ENCODE measurements around the gene DLG2.

DNA sequence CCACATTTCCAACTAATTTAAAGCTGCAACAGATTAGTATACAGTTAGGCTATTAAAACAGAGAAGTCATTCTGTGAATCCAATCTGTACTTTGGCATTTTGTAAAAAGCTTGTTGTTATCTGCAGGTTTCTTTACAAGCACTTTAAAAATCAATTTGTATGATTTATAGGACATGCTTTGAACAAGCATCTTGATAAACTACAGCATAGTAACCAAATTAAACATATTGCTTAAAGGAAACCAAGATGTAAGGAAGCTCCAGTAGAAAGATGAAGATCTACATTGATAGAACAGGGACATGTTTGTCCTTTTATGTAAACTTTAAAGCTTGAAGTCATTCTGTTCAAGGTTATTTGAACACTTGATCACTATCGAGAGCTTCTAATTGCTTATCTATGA lies 1842.7 kb downstream of the DLG2 start:
- no peak for TF ChIP-seq EZH2 (IDR thresholded peaks at IDR 0.05; ENCODE audit: borderline replicate concordance, low read depth, low read length)
- TF ChIP-seq, protein P1, sequence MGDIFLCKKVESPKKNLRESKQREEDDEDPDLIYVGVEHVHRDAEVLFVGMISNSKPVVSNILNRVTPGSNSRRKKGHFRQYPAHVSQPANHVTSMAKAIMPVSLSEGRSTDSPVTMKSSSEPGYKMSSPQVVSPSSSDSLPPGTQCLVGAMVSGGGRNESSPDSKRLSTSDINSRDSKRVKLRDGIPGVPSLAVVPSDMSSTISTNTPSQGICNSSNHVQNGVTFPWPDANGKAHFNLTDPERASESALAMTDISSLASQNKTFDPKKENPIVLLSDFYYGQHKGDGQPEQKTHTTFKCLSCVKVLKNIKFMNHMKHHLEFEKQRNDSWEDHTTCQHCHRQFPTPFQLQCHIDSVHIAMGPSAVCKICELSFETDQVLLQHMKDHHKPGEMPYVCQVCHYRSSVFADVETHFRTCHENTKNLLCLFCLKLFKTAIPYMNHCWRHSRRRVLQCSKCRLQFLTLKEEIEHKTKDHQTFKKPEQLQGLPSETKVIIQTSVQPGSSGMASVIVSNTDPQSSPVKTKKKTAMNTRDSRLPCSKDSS (IDR thresholded peaks at IDR 0.05; ENCODE audit: low read depth, partially characterized antibody), result no peak
- no peak for TF ChIP-seq MTA1 (IDR thresholded peaks at IDR 0.05; ENCODE audit: borderline replicate concordance)
- TF ChIP-seq, protein P2, sequence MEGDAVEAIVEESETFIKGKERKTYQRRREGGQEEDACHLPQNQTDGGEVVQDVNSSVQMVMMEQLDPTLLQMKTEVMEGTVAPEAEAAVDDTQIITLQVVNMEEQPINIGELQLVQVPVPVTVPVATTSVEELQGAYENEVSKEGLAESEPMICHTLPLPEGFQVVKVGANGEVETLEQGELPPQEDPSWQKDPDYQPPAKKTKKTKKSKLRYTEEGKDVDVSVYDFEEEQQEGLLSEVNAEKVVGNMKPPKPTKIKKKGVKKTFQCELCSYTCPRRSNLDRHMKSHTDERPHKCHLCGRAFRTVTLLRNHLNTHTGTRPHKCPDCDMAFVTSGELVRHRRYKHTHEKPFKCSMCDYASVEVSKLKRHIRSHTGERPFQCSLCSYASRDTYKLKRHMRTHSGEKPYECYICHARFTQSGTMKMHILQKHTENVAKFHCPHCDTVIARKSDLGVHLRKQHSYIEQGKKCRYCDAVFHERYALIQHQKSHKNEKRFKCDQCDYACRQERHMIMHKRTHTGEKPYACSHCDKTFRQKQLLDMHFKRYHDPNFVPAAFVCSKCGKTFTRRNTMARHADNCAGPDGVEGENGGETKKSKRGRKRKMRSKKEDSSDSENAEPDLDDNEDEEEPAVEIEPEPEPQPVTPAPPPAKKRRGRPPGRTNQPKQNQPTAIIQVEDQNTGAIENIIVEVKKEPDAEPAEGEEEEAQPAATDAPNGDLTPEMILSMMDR (IDR thresholded peaks at IDR 0.05 in 2 of 3, conservative IDR thresholded peaks at IDR 0.05 in 1 of 3; ENCODE audit: insufficient read depth in 2 of 3, low read depth in 1 of 3, low read length in 3 of 3), result no peak
- no peak for TF ChIP-seq ZBTB33 (CRISPR knock-in tag; IDR thresholded peaks at IDR 0.05)
- TF ChIP-seq MAFK (IDR thresholded peaks at IDR 0.05; ENCODE audit: low read length), result no peak
- no peak for TF ChIP-seq TEAD2 (tag; IDR thresholded peaks at IDR 0.05)

Measured in K562 (cell line).